HL-60 (cell line): ENCODE results near the gene AOC1.
"Not testable (repeated sequence)": the region's sequence is repeated elsewhere in the genome, so short reads cannot be mapped to it uniquely, and the experiment has no call there.

Experiments used
- CTCF ChIP-seq: IDR thresholded peaks from one replicate; pipeline ENCODE4 v1.5.1; 2011; ENCODE audit warnings: low read length, control low read depth, inconsistent platforms; ENCODE audit not compliant: insufficient read depth
- GABPA ChIP-seq: IDR thresholded peaks from 2 replicates; pipeline ENCODE4 v1.6.1; 2012; ENCODE audit warnings: low read depth
- TF ChIP-seq, protein P1 (sequence below): IDR thresholded peaks from 2 replicates; pipeline ENCODE4 v1.6.1; 2012; ENCODE audit warnings: low read depth; ENCODE audit not compliant: insufficient replicate concordance

DNA sequence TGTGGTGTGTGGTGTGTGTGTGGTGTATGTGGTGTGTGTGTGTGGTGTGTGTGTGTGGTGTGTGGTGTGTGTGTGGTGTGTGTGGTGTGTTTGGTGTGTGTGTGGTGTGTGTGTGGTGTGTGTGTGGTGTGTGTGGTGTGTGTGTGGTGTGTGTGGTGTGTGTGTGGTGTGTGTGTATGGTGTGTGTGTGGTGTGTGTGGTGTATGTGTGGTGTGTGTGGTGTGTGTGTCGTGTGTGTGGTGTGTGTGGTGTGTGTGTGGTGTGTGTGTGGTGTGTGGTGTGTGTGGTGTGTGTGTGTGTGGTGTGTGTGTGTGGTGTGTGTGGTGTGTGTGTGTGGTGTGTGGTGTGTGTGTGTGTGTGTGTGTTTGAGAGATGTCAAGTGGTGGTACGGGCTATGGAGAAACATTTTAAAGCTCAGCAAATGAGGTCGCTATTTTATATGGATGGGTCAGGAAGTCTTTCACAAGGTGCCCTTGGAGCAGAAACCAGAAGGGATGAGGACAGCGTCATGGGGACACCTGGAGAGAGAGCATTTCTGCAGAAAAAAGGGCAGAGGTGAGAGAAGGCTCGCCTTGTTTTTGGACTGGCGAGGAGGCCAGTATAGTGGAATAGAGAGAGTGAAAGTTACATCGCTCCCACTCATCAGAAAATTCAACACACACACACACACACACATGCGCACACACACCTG lies 58.1 kb downstream of the AOC1 start:
- TF ChIP-seq CTCF, GABPA: not testable (repeated sequence)
- TF ChIP-seq, protein P1, sequence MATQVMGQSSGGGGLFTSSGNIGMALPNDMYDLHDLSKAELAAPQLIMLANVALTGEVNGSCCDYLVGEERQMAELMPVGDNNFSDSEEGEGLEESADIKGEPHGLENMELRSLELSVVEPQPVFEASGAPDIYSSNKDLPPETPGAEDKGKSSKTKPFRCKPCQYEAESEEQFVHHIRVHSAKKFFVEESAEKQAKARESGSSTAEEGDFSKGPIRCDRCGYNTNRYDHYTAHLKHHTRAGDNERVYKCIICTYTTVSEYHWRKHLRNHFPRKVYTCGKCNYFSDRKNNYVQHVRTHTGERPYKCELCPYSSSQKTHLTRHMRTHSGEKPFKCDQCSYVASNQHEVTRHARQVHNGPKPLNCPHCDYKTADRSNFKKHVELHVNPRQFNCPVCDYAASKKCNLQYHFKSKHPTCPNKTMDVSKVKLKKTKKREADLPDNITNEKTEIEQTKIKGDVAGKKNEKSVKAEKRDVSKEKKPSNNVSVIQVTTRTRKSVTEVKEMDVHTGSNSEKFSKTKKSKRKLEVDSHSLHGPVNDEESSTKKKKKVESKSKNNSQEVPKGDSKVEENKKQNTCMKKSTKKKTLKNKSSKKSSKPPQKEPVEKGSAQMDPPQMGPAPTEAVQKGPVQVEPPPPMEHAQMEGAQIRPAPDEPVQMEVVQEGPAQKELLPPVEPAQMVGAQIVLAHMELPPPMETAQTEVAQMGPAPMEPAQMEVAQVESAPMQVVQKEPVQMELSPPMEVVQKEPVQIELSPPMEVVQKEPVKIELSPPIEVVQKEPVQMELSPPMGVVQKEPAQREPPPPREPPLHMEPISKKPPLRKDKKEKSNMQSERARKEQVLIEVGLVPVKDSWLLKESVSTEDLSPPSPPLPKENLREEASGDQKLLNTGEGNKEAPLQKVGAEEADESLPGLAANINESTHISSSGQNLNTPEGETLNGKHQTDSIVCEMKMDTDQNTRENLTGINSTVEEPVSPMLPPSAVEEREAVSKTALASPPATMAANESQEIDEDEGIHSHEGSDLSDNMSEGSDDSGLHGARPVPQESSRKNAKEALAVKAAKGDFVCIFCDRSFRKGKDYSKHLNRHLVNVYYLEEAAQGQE = not testable (repeated sequence)
